ENCODE results near the gene TMEM260.

Gene TMEM260

GRCh38 chr14:56580221-56580711 is 668 bp downstream of the TMEM260 start:
- no peak for TF ChIP-seq CTCF (IDR thresholded peaks at IDR 0.05; ENCODE audit: low read depth, low read length)
- peak overlapping the region; percentile 85 for H3K4me3 ChIP-seq (ENCODE audit: low read depth, low read length)

GRCh38 chr14:56581041-56581727 is 1.6 kb downstream of the TMEM260 start:
- H3K4me3 ChIP-seq (ENCODE audit: low read depth, low read length) = peak overlapping the region; percentile 85; the same call in 1 of the 2 replicates
- no peak for TF ChIP-seq CTCF (IDR thresholded peaks at IDR 0.05; ENCODE audit: low read depth, low read length)

GRCh38 chr14:56585461-56586084 is 6.0 kb downstream of the TMEM260 start:
- TF ChIP-seq CTCF (IDR thresholded peaks at IDR 0.05; ENCODE audit: low read depth, low read length) = no peak

DNA sequence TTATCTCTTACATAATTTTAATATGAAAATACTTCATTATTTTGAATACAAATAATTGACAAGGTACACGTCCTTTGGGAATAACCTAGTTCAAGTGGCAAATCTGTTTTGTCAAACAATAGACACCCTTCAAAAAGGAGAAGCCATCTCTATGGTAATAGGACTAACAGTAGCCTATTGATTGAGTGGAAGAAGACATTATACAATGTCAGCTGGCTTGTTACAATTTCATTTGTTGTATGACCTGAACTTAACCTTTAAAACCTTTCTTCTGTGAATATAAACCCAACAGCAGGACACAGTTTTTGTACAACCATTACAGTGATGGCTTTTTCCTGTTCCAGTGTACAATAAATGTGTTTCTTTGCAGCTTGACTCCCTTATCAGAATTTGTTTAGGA is 8.1 kb downstream of the TMEM260 start:
- no peak overlapping the region for H3K4me3 ChIP-seq (ENCODE audit: low read depth, low read length)
- no peak for TF ChIP-seq CTCF (IDR thresholded peaks at IDR 0.05; ENCODE audit: low read depth, low read length)

More at GRCh38 chr14:56585461-56586084, 6.0 kb downstream of the TMEM260 start:
- H3K4me3 ChIP-seq (ENCODE audit: low read depth, low read length) = no peak overlapping the region

DNA sequence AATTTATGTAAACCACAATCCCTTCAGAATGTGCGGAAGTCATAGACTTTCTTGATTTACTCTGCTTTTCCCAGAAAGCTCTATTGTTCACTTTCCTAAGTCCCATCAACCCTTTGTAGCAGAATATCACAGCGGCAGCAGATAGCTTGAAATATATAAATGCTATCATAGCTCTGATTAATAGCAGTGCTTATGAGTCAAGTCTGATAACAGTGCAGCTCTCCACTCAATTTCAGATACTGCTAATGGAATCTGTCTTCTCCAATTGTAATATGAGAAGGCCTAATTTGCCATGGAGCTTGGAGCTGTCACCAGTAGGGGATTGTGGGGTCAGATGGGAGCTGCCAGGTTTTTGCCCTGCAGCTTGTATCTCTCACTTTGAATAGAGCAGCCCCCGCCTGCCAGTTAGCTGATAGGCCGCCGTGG is 10.9 kb downstream of the TMEM260 start:
- TF ChIP-seq CTCF (IDR thresholded peaks at IDR 0.05; ENCODE audit: low read depth, low read length) = no peak
- no peak overlapping the region for H3K4me3 ChIP-seq (ENCODE audit: low read depth, low read length)

DNA sequence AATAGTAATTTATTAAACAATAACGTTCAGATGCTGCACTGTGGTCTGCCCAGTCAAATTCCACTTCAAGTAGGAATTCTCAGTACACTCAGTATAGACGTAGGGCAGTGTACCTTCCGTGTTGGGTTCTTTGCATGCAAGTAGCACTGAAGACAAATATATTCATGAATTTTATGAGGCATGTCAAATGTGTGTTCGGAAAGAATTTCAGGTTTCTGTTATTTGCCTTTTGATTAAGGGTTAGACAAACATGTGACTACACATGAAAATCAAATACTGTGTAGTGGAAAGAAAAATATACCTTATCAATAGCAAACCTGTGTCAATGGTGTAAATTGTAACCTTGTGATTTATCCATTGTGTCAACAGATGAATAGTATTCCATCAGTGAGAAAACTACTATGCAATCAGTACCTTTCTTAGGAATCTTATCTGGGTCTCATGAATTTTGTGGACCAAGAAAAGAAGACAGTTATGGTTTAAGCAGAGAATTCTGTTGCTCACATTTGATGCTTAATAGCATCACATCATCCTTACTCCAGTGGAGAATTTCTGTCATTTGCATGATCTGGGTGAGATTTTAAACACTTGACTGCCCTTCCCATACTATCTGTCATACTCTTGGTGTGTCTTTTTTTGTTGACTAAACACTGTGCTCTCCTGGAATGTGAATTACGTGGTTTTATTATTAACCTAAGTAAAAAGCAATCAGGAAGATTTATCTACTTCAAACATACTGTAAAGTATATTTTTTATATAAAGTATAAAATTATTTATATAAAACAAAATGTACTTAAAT is 13.3 kb downstream of the TMEM260 start:
- TF ChIP-seq CTCF (IDR thresholded peaks at IDR 0.05; ENCODE audit: low read depth, low read length) = no peak
- H3K4me3 ChIP-seq (ENCODE audit: low read depth, low read length) = no peak overlapping the region
